ENCODE results near the gene C4orf54.

Gene C4orf54

GRCh38 chr4:99644453-99644852, 13.2 kb downstream of the C4orf54 start:
- H3K9me3 ChIP-seq (ENCODE audit: control insufficient read depth in 2 of 2, low read length in 2 of 2) = no peaks in the 10 kb centered on the region
- H3K9ac ChIP-seq (ENCODE audit: low read depth in 1 of 2, low read length in 2 of 2) = no peak overlapping the region
- H3K4me1 ChIP-seq (ENCODE audit: control insufficient read depth in 2 of 2, insufficient read depth in 2 of 2, low read length in 2 of 2) = no peaks in the 10 kb centered on the region
- no peaks in the 10 kb centered on the region for H3K27me3 ChIP-seq (ENCODE audit: control insufficient read depth in 2 of 2, insufficient read depth in 2 of 2, low read length in 2 of 2)
- no peaks in the 10 kb centered on the region for H3K36me3 ChIP-seq (ENCODE audit: control insufficient read depth in 2 of 2, insufficient read depth in 2 of 2, low read length in 2 of 2)
- no peak overlapping the region for H3K4me3 ChIP-seq (ENCODE audit: low read length in 2 of 2)
- H3K27ac ChIP-seq (ENCODE audit: low read depth in 2 of 2, low read length in 2 of 2) = no peak overlapping the region

DNA sequence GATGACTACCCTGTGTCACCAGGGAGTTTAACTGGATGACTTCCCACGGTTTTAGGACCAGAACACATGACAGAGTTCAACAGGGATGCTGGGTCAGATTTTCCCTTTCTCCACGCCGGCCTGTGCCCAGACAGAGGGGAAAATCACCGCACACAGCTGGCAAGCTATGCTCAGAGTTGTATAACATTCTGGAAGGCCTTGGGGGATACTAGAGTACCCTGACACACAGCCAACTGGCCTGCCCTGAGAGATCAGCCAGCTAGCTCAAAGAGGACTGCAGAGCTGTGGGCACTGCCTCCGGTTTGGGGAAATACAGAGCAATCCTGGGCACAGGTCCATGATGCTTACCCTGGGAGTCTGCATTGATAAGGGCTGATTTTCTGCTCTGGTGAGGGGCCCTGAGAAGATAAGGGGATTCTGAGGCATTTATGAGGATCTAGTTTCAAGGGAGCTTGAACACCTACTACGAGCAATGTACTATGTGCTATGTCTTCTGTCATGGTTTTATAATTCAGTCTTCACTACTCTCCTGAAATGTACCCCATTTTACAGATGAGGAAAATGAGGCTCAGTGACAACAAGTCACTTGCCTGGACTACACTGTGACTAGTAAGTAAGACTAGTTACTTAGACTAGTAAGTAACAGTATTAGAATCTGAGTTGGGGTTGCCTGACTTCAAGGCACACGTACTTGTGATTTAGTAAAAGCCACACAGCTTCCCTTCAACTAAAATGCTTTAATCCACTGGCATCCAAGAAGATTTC, 14.7 kb downstream of the C4orf54 start:
- no peak overlapping the region for H3K9ac ChIP-seq (ENCODE audit: low read depth in 1 of 2, low read length in 2 of 2)
- no peaks in the 10 kb centered on the region for H3K27me3 ChIP-seq (ENCODE audit: control insufficient read depth in 2 of 2, insufficient read depth in 2 of 2, low read length in 2 of 2)
- H3K4me1 ChIP-seq (ENCODE audit: control insufficient read depth in 2 of 2, insufficient read depth in 2 of 2, low read length in 2 of 2) = no peaks in the 10 kb centered on the region
- H3K27ac ChIP-seq (ENCODE audit: low read depth in 2 of 2, low read length in 2 of 2) = no peak overlapping the region
- H3K36me3 ChIP-seq (ENCODE audit: control insufficient read depth in 2 of 2, insufficient read depth in 2 of 2, low read length in 2 of 2) = no peaks in the 10 kb centered on the region
- no peak overlapping the region for H3K4me3 ChIP-seq (ENCODE audit: low read length in 2 of 2)
- no peaks in the 10 kb centered on the region for H3K9me3 ChIP-seq (ENCODE audit: control insufficient read depth in 2 of 2, low read length in 2 of 2)

GRCh38 chr4:99640676-99641075, 17.0 kb downstream of the C4orf54 start:
- Histone ChIP-seq H3K4me1 (ENCODE audit: control insufficient read depth in 2 of 2, insufficient read depth in 2 of 2, low read length in 2 of 2) (no peaks in the 10 kb centered on the region), H3K9ac (ENCODE audit: low read depth in 1 of 2, low read length in 2 of 2) (no peak overlapping the region), H3K36me3 (ENCODE audit: control insufficient read depth in 2 of 2, insufficient read depth in 2 of 2, low read length in 2 of 2) (no peaks in the 10 kb centered on the region), H3K27me3 (ENCODE audit: control insufficient read depth in 2 of 2, insufficient read depth in 2 of 2, low read length in 2 of 2) (no peaks in the 10 kb centered on the region), H3K27ac (ENCODE audit: low read depth in 2 of 2, low read length in 2 of 2) (no peak overlapping the region), H3K4me3 (ENCODE audit: low read length in 2 of 2) (no peak overlapping the region), H3K9me3 (ENCODE audit: control insufficient read depth in 2 of 2, low read length in 2 of 2) (no peaks in the 10 kb centered on the region)

GRCh38 chr4:99637174-99637573, 20.5 kb downstream of the C4orf54 start:
- H3K4me1 ChIP-seq (ENCODE audit: control insufficient read depth in 2 of 2, insufficient read depth in 2 of 2, low read length in 2 of 2) = no peaks in the 10 kb centered on the region
- H3K9me3 ChIP-seq (ENCODE audit: control insufficient read depth in 2 of 2, low read length in 2 of 2) = no peaks in the 10 kb centered on the region
- no peaks in the 10 kb centered on the region for H3K27me3 ChIP-seq (ENCODE audit: control insufficient read depth in 2 of 2, insufficient read depth in 2 of 2, low read length in 2 of 2)
- no peak overlapping the region for H3K27ac ChIP-seq (ENCODE audit: low read depth in 2 of 2, low read length in 2 of 2)
- no peak overlapping the region for H3K4me3 ChIP-seq (ENCODE audit: low read length in 2 of 2)
- no peak overlapping the region for H3K9ac ChIP-seq (ENCODE audit: low read depth in 1 of 2, low read length in 2 of 2)
- H3K36me3 ChIP-seq (ENCODE audit: control insufficient read depth in 2 of 2, insufficient read depth in 2 of 2, low read length in 2 of 2) = no peaks in the 10 kb centered on the region

- Histone ChIP-seq H3K27ac (ENCODE audit: low read depth in 2 of 2, low read length in 2 of 2) (no peak overlapping the region), H3K4me1 (ENCODE audit: control insufficient read depth in 2 of 2, insufficient read depth in 2 of 2, low read length in 2 of 2) (no peaks in the 10 kb centered on the region), H3K36me3 (ENCODE audit: control insufficient read depth in 2 of 2, insufficient read depth in 2 of 2, low read length in 2 of 2) (no peaks in the 10 kb centered on the region), H3K4me3 (ENCODE audit: low read length in 2 of 2) (no peak overlapping the region), H3K9ac (ENCODE audit: low read depth in 1 of 2, low read length in 2 of 2) (no peak overlapping the region), H3K27me3 (ENCODE audit: control insufficient read depth in 2 of 2, insufficient read depth in 2 of 2, low read length in 2 of 2) (no peaks in the 10 kb centered on the region), H3K9me3 (ENCODE audit: control insufficient read depth in 2 of 2, low read length in 2 of 2) (no peaks in the 10 kb centered on the region)
Measured at GRCh38 chr4:99636422-99636821, 21.2 kb downstream of the C4orf54 start.

DNA sequence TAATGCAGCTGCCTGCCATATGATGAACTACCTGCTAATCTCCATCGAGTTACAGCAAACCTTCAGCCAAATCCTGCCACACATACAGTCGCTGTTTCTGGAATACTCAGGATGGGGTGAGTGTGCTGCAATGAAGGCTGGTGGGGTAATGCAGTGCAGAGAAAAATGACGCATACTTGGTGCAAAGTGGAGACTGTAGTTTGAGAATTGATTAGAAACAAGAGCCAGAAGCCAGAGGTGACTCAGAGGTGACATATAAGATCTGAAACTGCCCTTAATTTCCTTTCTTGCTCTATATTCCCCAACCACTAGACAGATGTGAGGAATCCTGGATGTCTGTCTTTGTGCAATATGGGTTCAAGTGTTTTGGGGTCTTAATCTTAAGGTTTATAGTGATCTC, 22.0 kb downstream of the C4orf54 start:
- Histone ChIP-seq H3K4me3 (ENCODE audit: low read length in 2 of 2) (no peak overlapping the region), H3K36me3 (ENCODE audit: control insufficient read depth in 2 of 2, insufficient read depth in 2 of 2, low read length in 2 of 2) (no peaks in the 10 kb centered on the region), H3K27me3 (ENCODE audit: control insufficient read depth in 2 of 2, insufficient read depth in 2 of 2, low read length in 2 of 2) (no peaks in the 10 kb centered on the region), H3K9me3 (ENCODE audit: control insufficient read depth in 2 of 2, low read length in 2 of 2) (no peaks in the 10 kb centered on the region), H3K9ac (ENCODE audit: low read depth in 1 of 2, low read length in 2 of 2) (no peak overlapping the region), H3K27ac (ENCODE audit: low read depth in 2 of 2, low read length in 2 of 2) (no peak overlapping the region), H3K4me1 (ENCODE audit: control insufficient read depth in 2 of 2, insufficient read depth in 2 of 2, low read length in 2 of 2) (no peaks in the 10 kb centered on the region)

- no peaks in the 10 kb centered on the region for H3K27me3 ChIP-seq (ENCODE audit: control insufficient read depth in 2 of 2, insufficient read depth in 2 of 2, low read length in 2 of 2)
- H3K9ac ChIP-seq (ENCODE audit: low read depth in 1 of 2, low read length in 2 of 2) = no peak overlapping the region
- no peaks in the 10 kb centered on the region for H3K9me3 ChIP-seq (ENCODE audit: control insufficient read depth in 2 of 2, low read length in 2 of 2)
- no peak overlapping the region for H3K4me3 ChIP-seq (ENCODE audit: low read length in 2 of 2)
- H3K4me1 ChIP-seq (ENCODE audit: control insufficient read depth in 2 of 2, insufficient read depth in 2 of 2, low read length in 2 of 2) = no peaks in the 10 kb centered on the region
- no peaks in the 10 kb centered on the region for H3K36me3 ChIP-seq (ENCODE audit: control insufficient read depth in 2 of 2, insufficient read depth in 2 of 2, low read length in 2 of 2)
- H3K27ac ChIP-seq (ENCODE audit: low read depth in 2 of 2, low read length in 2 of 2) = no peak overlapping the region
Measured at GRCh38 chr4:99634742-99635360, 22.8 kb downstream of the C4orf54 start.

- Histone ChIP-seq H3K4me3 (ENCODE audit: low read length in 2 of 2) (no peak overlapping the region), H3K9ac (ENCODE audit: low read depth in 1 of 2, low read length in 2 of 2) (no peak overlapping the region), H3K9me3 (ENCODE audit: control insufficient read depth in 2 of 2, low read length in 2 of 2) (no peaks in the 10 kb centered on the region), H3K4me1 (ENCODE audit: control insufficient read depth in 2 of 2, insufficient read depth in 2 of 2, low read length in 2 of 2) (no peaks in the 10 kb centered on the region), H3K27me3 (ENCODE audit: control insufficient read depth in 2 of 2, insufficient read depth in 2 of 2, low read length in 2 of 2) (no peaks in the 10 kb centered on the region), H3K36me3 (ENCODE audit: control insufficient read depth in 2 of 2, insufficient read depth in 2 of 2, low read length in 2 of 2) (no peaks in the 10 kb centered on the region), H3K27ac (ENCODE audit: low read depth in 2 of 2, low read length in 2 of 2) (no peak overlapping the region)
Measured at GRCh38 chr4:99633772-99634171, 23.9 kb downstream of the C4orf54 start.

GRCh38 chr4:99630857-99631360, 26.7 kb downstream of the C4orf54 start:
- no peaks in the 10 kb centered on the region for H3K4me1 ChIP-seq (ENCODE audit: control insufficient read depth in 2 of 2, insufficient read depth in 2 of 2, low read length in 2 of 2)
- H3K36me3 ChIP-seq (ENCODE audit: control insufficient read depth in 2 of 2, insufficient read depth in 2 of 2, low read length in 2 of 2) = no peaks in the 10 kb centered on the region
- H3K27me3 ChIP-seq (ENCODE audit: control insufficient read depth in 2 of 2, insufficient read depth in 2 of 2, low read length in 2 of 2) = no peaks in the 10 kb centered on the region
- H3K9ac ChIP-seq (ENCODE audit: low read depth in 1 of 2, low read length in 2 of 2) = no peak overlapping the region
- H3K9me3 ChIP-seq (ENCODE audit: control insufficient read depth in 2 of 2, low read length in 2 of 2) = no peaks in the 10 kb centered on the region
- H3K4me3 ChIP-seq (ENCODE audit: low read length in 2 of 2) = no peak overlapping the region
- H3K27ac ChIP-seq (ENCODE audit: low read depth in 2 of 2, low read length in 2 of 2) = no peak overlapping the region

- H3K36me3 ChIP-seq (ENCODE audit: control insufficient read depth in 2 of 2, insufficient read depth in 2 of 2, low read length in 2 of 2) = no peaks in the 10 kb centered on the region
- H3K9ac ChIP-seq (ENCODE audit: low read depth in 1 of 2, low read length in 2 of 2) = no peak overlapping the region
- H3K27me3 ChIP-seq (ENCODE audit: control insufficient read depth in 2 of 2, insufficient read depth in 2 of 2, low read length in 2 of 2) = no peaks in the 10 kb centered on the region
- H3K27ac ChIP-seq (ENCODE audit: low read depth in 2 of 2, low read length in 2 of 2) = no peak overlapping the region
- H3K4me1 ChIP-seq (ENCODE audit: control insufficient read depth in 2 of 2, insufficient read depth in 2 of 2, low read length in 2 of 2) = no peaks in the 10 kb centered on the region
- no peaks in the 10 kb centered on the region for H3K9me3 ChIP-seq (ENCODE audit: control insufficient read depth in 2 of 2, low read length in 2 of 2)
- no peak overlapping the region for H3K4me3 ChIP-seq (ENCODE audit: low read length in 2 of 2)
Measured at GRCh38 chr4:99629962-99630554, 27.6 kb downstream of the C4orf54 start.
